NCI-H446 treated with DMSO at 0.1 percent for 48 hours (cell line): ENCODE data around the gene TSEN54.
A peak's percentile ranks its signal among the peaks of the same experiment; 100 is the strongest.

ENCODE experiments used
- DNase-seq: peaks from one replicate; lab custom pipeline; 2025; lab: John Stamatoyannopoulos, UW

TSEN54 gene

GRCh38 chr17:75544250-75544649 is 27.9 kb downstream of the TSEN54 start:
- no peak for DNase-seq

GRCh38 chr17:75546181-75546580 is 29.9 kb downstream of the TSEN54 start:
- no peak for DNase-seq

- no peak for DNase-seq
These were observed 30.8 kb downstream of the TSEN54 start for GRCh38 chr17:75547091-75547490.

- no peak for DNase-seq
These were observed 32.5 kb downstream of the TSEN54 start for GRCh38 chr17:75548813-75549212.

GRCh38 chr17:75549246-75550138 is 33.2 kb downstream of the TSEN54 start:
- DNase-seq = no peak

GRCh38 chr17:75550139-75550465 is 33.8 kb downstream of the TSEN54 start:
- DNase-seq = no peak

- no peak for DNase-seq
These were observed 34.9 kb downstream of the TSEN54 start for GRCh38 chr17:75551266-75551665.

GRCh38 chr17:75552425-75553294 is 36.3 kb downstream of the TSEN54 start:
- DNase-seq = no peak

GRCh38 chr17:75553295-75554110 is 37.2 kb downstream of the TSEN54 start:
- DNase-seq = no peak

- no peak for DNase-seq
These were observed 39.4 kb downstream of the TSEN54 start for GRCh38 chr17:75555679-75556153.

GRCh38 chr17:75557075-75557851 is 40.9 kb downstream of the TSEN54 start:
- peak; percentile 61 for DNase-seq

GRCh38 chr17:75557852-75558665 is 41.7 kb downstream of the TSEN54 start:
- DNase-seq = no peak

- DNase-seq = no peak
These were observed 42.6 kb downstream of the TSEN54 start for GRCh38 chr17:75558666-75559530.

GRCh38 chr17:75559958-75560533 is 43.7 kb downstream of the TSEN54 start:
- DNase-seq = no peak

- no peak for DNase-seq
These were observed 45.7 kb downstream of the TSEN54 start for GRCh38 chr17:75561927-75562603.

GRCh38 chr17:75563063-75563758 is 46.9 kb downstream of the TSEN54 start:
- DNase-seq = no peak

- no peak for DNase-seq
These were observed 47.9 kb downstream of the TSEN54 start for GRCh38 chr17:75564195-75564594.

- DNase-seq = no peak
These were observed 48.7 kb downstream of the TSEN54 start for GRCh38 chr17:75565066-75565465.
